T-helper 2 cell (primary cell): ENCODE results near the gene PITPNM1.
"Not testable (repeated sequence)": the region's sequence is repeated elsewhere in the genome, so short reads cannot be mapped to it uniquely, and the experiment has no call there.

ENCODE experiments used
- DNase-seq, 5 experiments: peaks; one replicate each; pipeline versions ENCODE4 v3.0.0 to v3.0.0-alpha.2; 2012 to 2022

Gene PITPNM1

GRCh38 chr11:67486481-67487195 lies 18.5 kb downstream of the PITPNM1 start:
- DNase-seq: peak in 1 of 5 experiments; percentile 33

DNA sequence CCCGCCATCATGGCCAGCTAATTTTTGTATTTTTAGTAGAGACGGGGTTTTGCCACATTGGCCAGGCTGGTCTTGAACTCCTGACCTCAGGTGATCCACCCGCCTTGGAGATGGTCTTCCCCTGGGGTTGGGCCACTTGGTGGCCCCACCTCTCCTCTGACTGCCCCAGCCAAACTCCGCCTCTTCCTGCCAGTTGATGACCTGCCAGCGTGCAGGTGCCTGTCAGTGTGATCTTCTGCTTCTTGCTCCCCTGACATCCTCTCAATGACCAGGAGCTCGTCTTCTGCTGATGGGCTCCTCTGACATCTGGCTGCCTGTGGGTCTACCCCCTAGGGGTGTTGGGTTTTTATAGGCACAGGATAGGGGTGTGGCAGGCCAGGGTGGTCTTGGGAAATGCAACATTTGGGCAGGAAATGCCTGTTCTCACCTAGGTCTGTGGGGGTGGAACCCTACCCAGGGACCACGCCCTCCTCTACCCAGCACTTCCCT lies 19.2 kb downstream of the PITPNM1 start:
- peak in 2 of 5 experiments; percentile 60 to 85 for DNase-seq

DNA sequence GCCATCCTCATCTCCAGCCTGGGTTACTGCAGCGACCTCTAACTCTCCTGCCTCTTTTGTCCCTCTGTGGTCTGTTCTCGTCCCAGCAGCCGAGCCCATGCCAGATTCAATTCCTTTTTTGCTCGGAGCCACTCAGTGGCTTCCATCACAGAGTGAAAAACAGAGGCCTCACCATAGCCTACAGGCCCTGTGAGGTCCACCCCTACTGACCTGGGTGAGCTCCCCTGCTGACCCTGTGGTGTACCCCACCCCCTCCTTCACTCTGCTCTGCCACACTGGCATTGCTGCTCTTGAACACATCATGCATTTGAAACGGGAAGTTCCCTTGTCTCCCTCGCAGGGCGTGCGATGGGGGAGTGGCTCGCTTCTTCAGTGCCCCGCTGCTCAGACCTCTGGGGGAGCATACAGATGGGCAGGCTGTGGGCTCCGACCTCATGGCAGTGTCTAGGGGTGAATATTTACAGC lies 20.3 kb downstream of the PITPNM1 start:
- DNase-seq: peak in 3 of 5 experiments; percentile 46 to 82 (median 47)

DNA sequence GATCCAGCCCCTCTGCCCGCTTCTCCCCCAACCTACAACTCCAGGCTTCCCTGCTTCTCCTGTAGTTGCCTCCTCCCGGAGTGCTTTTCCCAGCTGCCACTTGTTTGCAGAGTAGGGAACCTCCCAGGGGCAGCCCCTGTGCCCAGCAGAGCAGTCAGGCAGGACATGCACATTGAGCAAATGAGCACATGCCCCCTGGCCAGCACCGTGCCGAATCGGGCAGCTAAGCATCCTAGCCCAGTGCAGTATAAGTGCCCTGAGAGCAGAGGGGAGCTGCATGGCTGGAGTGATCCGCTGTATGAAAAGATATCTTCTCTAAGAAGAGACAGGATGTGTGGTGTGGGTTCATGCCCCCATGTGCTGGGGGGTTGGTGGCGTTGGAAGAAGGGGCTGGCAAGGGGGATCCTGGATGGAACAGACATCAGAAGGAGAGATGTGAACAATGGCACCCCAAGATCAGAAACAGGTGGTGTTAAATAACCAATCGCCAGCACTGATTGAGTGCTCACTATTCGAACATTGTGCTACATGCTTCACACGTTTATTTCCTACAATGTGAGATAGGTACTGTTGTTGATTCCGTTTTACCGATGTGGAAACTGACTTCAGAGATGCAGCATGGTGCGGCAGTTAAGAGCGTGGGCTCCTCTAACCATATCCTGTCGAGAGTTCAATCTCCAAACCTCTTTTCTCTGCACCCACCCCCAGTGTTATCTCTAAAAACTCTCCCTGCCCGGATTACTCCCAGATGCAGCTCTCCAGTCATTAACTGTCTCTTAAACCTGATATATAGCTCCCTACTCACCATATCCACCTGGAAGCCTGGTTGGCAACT lies 21.1 kb downstream of the PITPNM1 start:
- DNase-seq: peak in 2 of 5 experiments; percentile 63 to 93

- peak; percentile 84 to 99 (median 96) for DNase-seq
These were observed 22.1 kb downstream of the PITPNM1 start, which contains the start of gene AIP for GRCh38 chr11:67482827-67483798. Gene AIP (plus strand): TSS chr11:67483026. CDS start chr11:67483159, 133 bp downstream.

DNA sequence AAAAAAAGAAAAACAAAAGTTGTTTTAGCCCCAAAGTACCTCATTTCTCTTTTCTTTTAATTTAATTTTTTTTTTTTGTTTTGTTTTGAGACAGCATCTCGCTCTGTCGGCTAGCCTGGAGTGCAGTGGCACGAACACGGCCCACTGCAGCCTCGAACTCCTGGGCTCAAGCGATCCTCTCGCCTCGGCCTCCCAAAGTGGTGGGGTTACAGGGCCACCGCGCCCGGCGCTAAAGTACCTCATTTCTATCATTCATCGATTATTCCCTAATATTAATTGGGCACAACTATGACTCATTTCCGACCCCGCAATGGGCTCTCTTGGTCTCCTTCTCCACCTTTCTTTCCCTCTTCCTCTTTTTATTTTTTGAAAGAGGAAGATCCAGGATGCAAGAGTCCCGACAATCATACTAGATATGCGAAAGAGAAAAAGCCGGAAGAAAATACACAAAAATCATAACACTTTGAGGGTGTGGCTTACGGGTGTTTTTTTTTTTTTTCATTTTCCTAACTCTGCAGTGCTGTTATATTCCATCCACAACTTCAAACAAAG lies 22.8 kb downstream of the PITPNM1 start:
- peak in 1 of 5 experiments; percentile 55 for DNase-seq

DNA sequence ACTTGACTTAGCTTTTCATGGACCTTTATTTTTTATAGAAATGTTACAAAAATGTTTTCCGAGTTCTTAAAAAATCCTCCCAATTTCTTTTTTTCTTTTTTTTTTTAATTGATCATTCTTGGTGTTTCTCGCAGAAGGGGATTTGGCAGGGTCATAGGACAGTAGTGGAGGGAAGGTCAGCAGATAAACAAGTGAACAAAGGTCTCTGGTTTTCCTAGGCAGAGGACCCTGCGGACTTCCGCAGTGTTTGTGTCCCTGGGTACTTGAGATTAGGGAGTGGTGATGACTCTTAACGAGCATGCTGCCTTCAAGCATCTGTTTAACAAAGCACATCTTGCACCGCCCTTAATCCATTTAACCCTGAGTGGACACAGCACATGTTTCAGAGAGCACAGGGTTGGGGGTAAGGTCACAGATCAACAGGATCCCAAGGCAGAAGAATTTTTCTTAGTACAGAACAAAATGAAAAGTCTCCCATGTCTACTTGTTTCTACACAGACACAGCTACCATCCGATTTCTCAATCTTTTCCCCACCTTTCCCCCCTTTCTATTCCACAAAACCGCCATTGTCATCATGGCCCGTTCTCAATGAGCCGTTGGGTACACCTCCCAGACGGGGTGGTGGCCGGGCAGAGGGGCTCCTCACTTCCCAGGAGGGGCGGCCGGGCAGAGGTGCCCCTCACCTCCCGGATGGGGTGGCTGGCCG lies 27.7 kb downstream of the PITPNM1 start:
- not testable (repeated sequence) for DNase-seq

- not testable (repeated sequence) for DNase-seq
These were observed 28.5 kb downstream of the PITPNM1 start for GRCh38 chr11:67476692-67477091.

DNA sequence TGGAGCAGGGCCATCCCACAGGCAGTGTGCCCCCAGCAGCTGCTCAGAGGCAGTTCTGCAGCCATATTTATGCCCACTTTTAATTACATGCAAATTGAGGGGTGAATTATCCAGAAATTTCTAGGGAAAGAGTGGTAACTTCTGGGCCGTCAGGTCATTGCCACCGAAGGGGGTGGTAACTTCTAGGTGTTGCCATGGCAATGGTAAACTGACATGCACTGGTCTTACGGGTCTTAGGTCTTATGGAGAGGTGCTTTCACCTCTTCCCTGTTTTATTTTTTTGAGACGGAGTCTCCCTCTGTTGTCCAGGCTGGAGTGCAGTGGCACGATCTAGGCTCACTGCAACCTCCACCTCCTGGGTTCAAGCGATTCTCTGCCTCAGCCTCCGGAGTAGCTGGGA lies 32.3 kb downstream of the PITPNM1 start:
- DNase-seq: no peak

DNA sequence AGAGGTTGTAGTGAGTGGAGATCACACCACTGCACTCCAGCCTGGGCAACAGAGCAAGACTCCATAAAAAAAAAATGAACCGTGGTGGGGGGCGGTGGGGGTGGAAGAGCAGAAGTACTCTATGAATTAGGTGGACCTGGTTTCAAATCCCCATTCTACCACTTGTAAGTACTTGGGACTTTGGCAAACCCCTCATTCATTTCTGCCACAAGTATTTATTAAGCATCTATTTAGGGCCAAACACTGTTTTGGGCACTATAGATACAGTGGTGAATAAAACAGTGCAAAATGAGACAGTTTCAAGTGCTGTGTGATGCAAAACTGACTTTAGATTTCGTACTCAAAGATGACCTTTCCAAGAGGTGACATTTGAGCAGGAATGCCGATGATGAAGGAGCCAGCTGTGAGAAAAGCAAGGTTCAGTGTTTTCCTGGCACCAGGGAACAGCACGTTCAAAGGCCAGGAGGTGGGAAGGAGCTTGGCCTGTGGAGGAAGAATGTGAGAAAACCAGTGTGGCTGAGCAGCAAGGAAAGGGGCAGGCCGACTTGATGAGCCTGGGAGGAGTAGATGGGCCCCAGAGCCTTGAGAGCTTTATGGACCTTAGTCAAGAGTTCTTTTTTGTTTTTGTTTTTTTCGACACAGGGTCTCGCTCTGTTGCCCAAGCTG lies 34.7 kb downstream of the PITPNM1 start:
- no peak for DNase-seq

- no peak for DNase-seq
These were observed 35.7 kb downstream of the PITPNM1 start for GRCh38 chr11:67469508-67469811.

- peak; percentile 82 to 94 (median 86) for DNase-seq
These were observed 36.2 kb downstream of the PITPNM1 start, which contains the start of gene TMEM134 for GRCh38 chr11:67468759-67469507. Gene TMEM134 (minus strand): TSS chr11:67469251. CDS start chr11:67469192, 59 bp downstream.

DNA sequence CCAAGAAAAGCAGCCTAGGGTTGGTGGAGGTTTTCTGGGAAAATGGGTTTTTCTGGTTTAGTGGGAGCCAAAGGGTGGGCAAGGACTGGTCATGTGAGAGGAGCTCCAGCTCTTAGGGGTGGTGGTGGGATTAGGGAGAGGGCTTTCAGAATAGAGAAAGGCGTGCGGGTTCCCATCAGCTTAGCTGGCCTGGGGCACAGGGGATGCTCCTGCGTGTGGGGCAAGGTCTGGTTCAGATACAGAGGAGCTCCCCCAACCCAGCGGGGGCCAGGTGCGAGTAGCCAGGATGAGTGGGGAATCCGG lies 36.8 kb downstream of the PITPNM1 start:
- no peak for DNase-seq

- DNase-seq: no peak
These were observed 37.1 kb downstream of the PITPNM1 start for GRCh38 chr11:67468056-67468455.

DNA sequence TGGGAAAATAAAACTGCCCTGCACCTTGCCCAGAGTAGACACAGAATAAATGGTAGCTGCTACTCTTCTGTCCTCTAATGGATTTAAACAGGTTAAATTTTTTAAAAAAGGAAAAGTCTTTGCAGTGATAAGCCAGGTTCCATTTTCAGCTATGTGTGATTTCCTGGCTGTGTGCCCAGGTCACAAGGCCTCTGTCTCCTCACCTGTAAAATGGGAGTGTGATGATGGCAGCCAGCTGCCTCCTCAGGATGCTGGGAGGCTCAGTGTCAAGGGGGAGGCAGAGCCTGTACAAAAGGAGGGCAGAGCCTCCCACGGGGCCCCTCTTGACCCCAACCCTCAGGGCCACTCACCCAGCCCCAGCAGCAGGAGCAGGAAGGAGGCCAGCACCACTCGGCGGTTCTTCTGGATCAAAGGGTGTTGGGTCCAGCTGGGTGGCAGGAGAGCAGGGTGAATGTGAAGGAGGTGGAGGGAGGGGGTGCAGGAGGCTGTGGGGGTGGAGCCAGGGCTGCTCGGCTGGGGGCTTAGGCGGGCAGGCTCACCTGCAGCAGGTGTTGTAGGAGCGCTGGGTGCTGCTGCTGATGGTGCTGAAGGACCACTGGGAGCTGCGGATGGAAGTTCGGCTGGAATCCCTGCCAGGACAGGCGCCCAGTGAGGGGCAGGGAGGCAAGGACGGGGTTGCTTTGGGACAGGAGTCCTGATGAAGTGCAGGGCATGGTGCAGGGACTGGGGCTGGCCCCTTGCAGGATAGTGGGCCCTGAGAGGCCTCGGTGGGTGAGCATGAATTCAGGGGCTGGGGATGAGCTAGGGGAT lies 38.0 kb downstream of the PITPNM1 start:
- no peak for DNase-seq

DNA sequence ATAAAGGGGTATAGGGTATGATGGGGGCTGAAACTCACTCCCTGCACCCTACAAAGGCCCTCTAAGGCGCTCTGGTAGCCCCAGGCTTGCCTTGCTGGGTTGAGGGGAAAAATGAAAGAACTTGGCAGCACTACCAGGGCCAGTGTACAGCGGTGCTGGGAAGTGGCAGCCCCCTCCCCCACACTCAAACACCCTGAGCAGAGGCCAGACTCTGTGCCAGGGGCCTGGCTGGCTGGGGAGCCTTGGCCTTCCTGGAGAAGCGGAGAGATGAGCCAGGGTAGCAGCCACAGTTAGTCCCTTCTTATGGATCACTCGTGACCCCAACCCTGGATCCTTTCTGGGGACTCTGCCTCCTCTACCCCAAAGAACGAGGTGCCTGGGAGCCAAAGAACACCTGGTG lies 38.8 kb downstream of the PITPNM1 start:
- DNase-seq: no peak

- not testable (repeated sequence) for DNase-seq
These were observed 39.6 kb downstream of the PITPNM1 start for GRCh38 chr11:67465530-67465929.

DNA sequence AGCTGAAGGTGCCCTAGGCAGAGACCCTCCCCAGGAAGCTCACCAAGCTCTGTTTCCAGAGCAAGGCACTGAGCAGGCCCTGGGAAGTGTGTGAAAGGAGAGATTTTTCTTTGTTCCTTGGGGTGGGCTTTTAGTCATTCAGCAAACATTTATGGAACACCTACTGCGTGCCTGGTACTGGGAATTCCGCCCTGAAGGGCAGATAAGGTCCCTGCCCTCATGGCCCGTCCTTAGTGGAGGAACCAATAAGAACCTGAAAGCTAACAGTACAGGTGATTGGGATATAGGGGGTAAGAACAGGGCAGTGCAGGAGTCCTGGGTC lies 40.0 kb downstream of the PITPNM1 start:
- DNase-seq: no peak

DNA sequence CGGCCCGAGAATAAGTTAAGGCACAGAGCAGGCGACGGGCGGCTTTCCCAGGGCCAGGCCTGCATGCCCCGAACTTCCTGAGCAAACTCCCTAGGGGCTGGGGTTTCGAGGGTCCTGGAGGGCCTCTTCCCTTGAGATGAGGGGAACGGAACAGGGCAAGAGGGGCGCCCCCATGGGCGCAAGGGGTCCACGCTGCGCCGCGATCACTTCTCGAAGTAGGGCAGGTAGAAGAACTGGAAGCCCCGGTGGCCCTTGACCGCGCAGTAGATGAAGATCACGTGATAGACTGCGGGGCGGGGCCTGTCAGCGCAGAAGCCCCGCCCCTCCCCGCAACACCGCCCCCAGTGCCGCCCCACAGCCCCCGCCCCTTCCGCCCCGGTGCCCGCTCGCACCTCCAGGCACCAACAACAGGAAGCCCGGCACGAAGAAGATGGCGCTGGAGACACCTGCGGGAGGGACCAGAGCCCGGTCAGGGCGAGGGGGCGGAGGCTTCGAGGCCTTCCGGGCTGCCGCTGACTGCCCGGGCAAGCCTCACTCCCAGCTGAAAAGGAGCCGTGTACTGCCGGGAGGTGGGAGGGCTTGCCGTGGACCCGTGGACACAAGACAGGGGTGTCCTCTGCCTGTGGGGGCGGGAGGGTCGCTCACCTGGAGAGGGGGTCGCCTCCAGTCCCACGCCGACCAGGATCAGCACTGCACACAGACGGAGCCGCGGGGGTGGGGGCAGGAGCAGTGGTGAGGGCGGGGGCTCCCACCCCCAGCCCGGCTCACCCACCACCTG lies 40.6 kb downstream of the PITPNM1 start:
- peak; percentile 84 to 96 (median 90) for DNase-seq
